Aorta (tissue), 5 donors: ENCODE data around the gene CLEC16A. TPM values are rescaled to one million over a fixed set of nuclear protein-coding genes. Genes with fewer than 3 reads are reported as not detected.

Source experiments
- ATAC-seq: fragments of 200-7000 bp; cut with Tn5 transposase; one replicate; pipeline ENCODE4 v1.9.1; 2022; ENCODE audit warnings: moderate library complexity; ENCODE audit not compliant: low FRiP score
- DNase-seq, 2 donors: peaks; one replicate each; pipeline ENCODE4 v3.0.0-alpha.2; 2020
- H3K27ac ChIP-seq, 2 donors: one replicate each; pipeline ENCODE4 v1.5.1; 2013; ENCODE audit warnings: low read length in 2 of 2, mild to moderate bottlenecking in 2 of 2, moderate library complexity in 2 of 2, control low read depth in 1 of 2, inconsistent platforms in 1 of 2, low read depth in 1 of 2
- H3K27me3 ChIP-seq, 2 donors: one replicate each; pipeline ENCODE4 v1.6.1; 2013; ENCODE audit warnings: control low read depth in 1 of 2, low read length in 1 of 2, mild to moderate bottlenecking in 1 of 2, moderate library complexity in 1 of 2; ENCODE audit not compliant: insufficient read depth in 2 of 2, control insufficient read depth in 1 of 2
- H3K36me3 ChIP-seq, 2 donors: one replicate each; pipeline ENCODE4 v1.6.1; 2013; ENCODE audit warnings: control low read depth in 1 of 2, low read length in 1 of 2, mild to moderate bottlenecking in 1 of 2; ENCODE audit not compliant: insufficient read depth in 2 of 2, control insufficient read depth in 1 of 2
- H3K4me1 ChIP-seq, 2 donors: one replicate each; pipeline ENCODE4 v1.6.1; 2013; ENCODE audit warnings: low read length in 2 of 2, control low read depth in 1 of 2, mild to moderate bottlenecking in 1 of 2, moderate library complexity in 1 of 2; ENCODE audit not compliant: insufficient read depth in 2 of 2, control insufficient read depth in 1 of 2
- H3K4me3 ChIP-seq, 2 donors: one replicate each; pipeline ENCODE4 v1.5.1; 2013; ENCODE audit warnings: low read length in 2 of 2, control low read depth in 1 of 2, mild to moderate bottlenecking in 1 of 2
- H3K9me3 ChIP-seq: one replicate; pipeline ENCODE4 v1.6.1; 2013; ENCODE audit warnings: mild to moderate bottlenecking, low read length; ENCODE audit not compliant: control insufficient read depth
- WGBS, 2 donors: extraction: QIAGEN DNeasy Blood & Tissue Kit; methylation state at CpG; one replicate each; pipeline ENCODE4 v1.1.7; 2013; 5-methylcytosine and 5-hydroxymethylcytosine counted together
- intact Hi-C, 2 donors: fragments of 100-400 bp; cut with DNase I; formaldehyde crosslinking; loops; one replicate each; pipeline versions ENCODE4 v1.14.2 to v1.15.0; 2022
- polyA plus RNA-seq, 2 donors: library from polyadenylated mRNA; stranded (reverse); fragments of 200-250 nt; gene quantifications; one replicate each; pipeline ENCODE4 v1.2.3, GENCODE V29; 2013
- total RNA-seq, 2 donors: library from RNA; stranded (reverse); fragmentation: NEBNext Ultra II Directional; extraction: Animal tissue kit (Norgen Biotek cat#: 25700); gene quantifications; one replicate each; pipeline ENCODE4 v1.2.1, GENCODE V29; 2021
- donor health status: healthy with polysubstance abuse.
- donor health status: Bipolar disorder and iron deficiency.
- donor health status: DM: no; HTN: no; CAD: no.
- donor health status: DM: no; HTN: no; CAD: no.
- donor health status: DM: yes; HTN: yes; CAD: no.

The CLEC16A gene
- total and polyA plus RNA-seq, 4 donors: 5.9 to 28.8 (median 19.0) TPM

DNA sequence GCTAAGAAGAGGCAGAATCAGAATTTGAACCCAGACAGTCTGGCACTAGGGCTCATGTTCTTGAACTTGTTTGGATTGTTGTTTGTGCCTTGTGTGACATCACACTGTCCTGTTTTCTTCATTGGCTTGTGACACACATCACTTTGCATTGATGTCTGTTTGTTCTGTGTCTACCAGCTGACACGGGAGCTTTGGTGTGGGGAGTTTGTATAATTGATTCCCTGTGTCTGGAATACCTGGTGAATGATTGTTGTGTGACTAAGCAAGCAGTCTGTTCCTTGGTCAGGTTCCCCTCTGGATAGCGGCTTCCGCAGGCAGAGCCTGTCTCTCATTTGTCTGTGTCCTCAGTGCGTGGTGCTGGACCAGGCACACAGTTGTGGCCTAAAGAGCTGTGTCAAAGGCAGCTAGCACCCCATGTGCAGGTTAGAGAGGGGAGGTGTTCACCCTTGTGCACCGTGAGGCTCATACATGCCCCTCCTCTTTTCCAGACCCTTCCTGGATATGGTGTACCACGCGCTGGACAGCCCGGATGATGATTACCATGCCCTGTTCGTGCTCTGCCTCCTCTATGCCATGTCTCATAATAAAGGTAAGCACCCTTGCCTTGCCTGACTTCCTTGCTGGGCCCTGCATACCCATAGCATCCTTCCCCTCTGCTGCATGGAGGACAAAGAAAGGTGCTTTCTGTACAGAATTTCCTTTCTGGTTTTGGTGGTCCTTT is 80.1 kb downstream of the CLEC16A start:
- H3K4me3 ChIP-seq: no peak overlapping the region
- DNase-seq: no peak
- peaks cover 4% of the 10 kb centered on the region for H3K9me3 ChIP-seq
- H3K27ac ChIP-seq: no peak overlapping the region
- intact Hi-C loops: no loop called here
- WGBS, 2 donors: 83 to 93% methylated on average over 9 of the region's 9 CpGs
- H3K27me3 ChIP-seq: no peaks in the 10 kb centered on the region
- ATAC-seq: no peak
- H3K36me3 ChIP-seq: peaks cover 7 to 9% of the 10 kb centered on the region in 2 donors
- H3K4me1 ChIP-seq: no peaks in the 10 kb centered on the region

DNA sequence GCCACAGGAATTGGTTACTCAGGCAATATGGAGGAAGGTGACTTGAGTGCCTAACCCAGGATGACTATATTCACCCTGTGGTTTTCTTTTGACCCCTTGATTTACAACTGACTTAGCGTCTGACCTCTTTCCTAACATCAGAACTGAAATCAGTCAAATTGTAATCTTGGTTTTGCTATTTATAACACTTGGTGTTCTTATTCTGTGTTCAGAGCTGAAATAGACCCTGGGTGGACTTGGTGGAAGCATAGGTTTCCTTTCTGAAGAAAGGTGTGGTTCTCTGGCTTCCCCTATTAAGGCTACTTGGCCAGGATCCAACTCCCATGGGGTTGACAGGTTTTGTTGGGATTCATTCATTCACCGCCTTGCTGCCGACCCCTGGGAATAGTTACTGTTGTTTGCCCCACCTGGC is 80.8 kb downstream of the CLEC16A start:
- H3K27ac ChIP-seq: no peak overlapping the region
- no peaks in the 10 kb centered on the region for H3K27me3 ChIP-seq
- DNase-seq (no peak), ATAC-seq (no peak)
- WGBS, 2 donors: 92 to 94% methylated on average over 3 of the region's 3 CpGs
- H3K36me3 ChIP-seq: peaks cover 7 to 8% of the 10 kb centered on the region in 2 donors
- intact Hi-C loops: no loop called here
- peaks cover 4% of the 10 kb centered on the region for H3K9me3 ChIP-seq
- no peak overlapping the region for H3K4me3 ChIP-seq
- H3K4me1 ChIP-seq: no peaks in the 10 kb centered on the region

- Histone ChIP-seq H3K36me3 (peaks cover 6 to 7% of the 10 kb centered on the region in 2 donors), H3K4me1 (no peaks in the 10 kb centered on the region), H3K9me3 (peaks cover 2% of the 10 kb centered on the region), H3K27ac (no peak overlapping the region), H3K27me3 (no peaks in the 10 kb centered on the region), H3K4me3 (no peak overlapping the region)
- ATAC-seq: no peak
- no peak for DNase-seq
- intact Hi-C loops: no loop called here
These were observed 85.6 kb downstream of the CLEC16A start for GRCh38 chr16:11029948-11030347.

DNA sequence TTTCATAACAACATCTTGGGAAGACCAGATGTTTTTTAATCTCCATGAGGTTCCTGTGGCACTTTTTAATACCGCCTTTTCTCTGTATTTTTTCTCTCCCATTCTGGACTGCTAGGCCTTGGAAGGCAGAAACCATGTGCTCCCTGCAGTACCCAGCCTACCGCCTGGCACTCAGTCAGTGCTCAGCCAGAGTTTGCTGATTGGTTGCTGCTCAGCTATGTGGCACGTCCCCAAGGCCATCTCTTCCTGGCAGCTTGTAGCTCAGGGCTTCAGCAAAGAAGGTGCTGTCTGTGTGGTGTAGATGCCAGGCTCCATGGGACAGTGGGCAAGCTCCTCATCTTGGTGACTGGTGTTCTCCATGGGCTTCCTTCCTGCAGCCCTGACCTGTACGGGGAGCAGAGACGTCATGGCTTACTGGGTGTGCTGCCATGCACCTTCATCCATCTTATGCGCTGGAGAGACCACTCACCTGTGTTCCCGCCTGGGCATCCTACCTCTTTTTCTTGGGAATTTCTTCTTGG is 86.7 kb downstream of the CLEC16A start:
- no peak overlapping the region for H3K4me3 ChIP-seq
- 79% methylated on average over 7 of the region's 7 CpGs for WGBS, 2 donors
- H3K27ac ChIP-seq: no peak overlapping the region
- H3K9me3 ChIP-seq: peaks cover 2% of the 10 kb centered on the region
- DNase-seq: no peak
- intact Hi-C loops: no loop called here
- ATAC-seq: no peak
- no peaks in the 10 kb centered on the region for H3K27me3 ChIP-seq
- H3K4me1 ChIP-seq: peaks cover 0 to 4% of the 10 kb centered on the region in 2 donors
- H3K36me3 ChIP-seq: peaks cover 3 to 5% of the 10 kb centered on the region in 2 donors

- no peaks in the 10 kb centered on the region for H3K27me3 ChIP-seq
- no peak overlapping the region for H3K4me3 ChIP-seq
- no peak for ATAC-seq
- no peak for DNase-seq
- whole genome bisulfite sequencing, 2 donors: 91 to 92% methylated on average over 16 of the region's 16 CpGs
- peaks cover 3 to 5% of the 10 kb centered on the region in 2 donors for H3K36me3 ChIP-seq
- peaks cover 0 to 4% of the 10 kb centered on the region in 2 donors for H3K4me1 ChIP-seq
- H3K9me3 ChIP-seq: no peaks in the 10 kb centered on the region
- H3K27ac ChIP-seq: no peak overlapping the region
- intact Hi-C loops: no loop called here
These were observed 87.9 kb downstream of the CLEC16A start for GRCh38 chr16:11032000-11032921.

DNA sequence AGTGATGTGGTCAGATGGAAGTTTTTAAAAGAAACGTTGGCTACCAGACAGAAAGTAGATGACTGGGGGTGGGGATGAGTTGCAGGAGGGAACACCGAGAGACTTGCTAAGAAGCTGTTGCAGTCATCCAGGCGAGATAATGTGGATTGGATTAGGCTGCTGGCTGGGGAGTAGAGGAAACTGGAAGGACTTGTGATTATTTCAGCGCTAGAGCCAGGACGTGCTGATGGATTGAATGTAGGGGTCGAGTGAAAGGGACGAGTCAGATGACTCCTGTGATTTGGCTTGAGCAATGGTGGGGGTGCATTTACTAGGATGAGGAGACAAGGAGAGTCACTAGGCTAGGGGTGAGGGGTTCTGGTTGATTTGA is 88.5 kb downstream of the CLEC16A start:
- intact Hi-C loops: no loop called here
- DNase-seq (no peak), ATAC-seq (peak; percentile 84)
- H3K27ac ChIP-seq: no peak overlapping the region
- H3K4me3 ChIP-seq: no peak overlapping the region
- H3K4me1 ChIP-seq: peaks cover 0 to 4% of the 10 kb centered on the region in 2 donors
- no peaks in the 10 kb centered on the region for H3K27me3 ChIP-seq
- no peaks in the 10 kb centered on the region for H3K9me3 ChIP-seq
- H3K36me3 ChIP-seq: peaks cover 3 to 5% of the 10 kb centered on the region in 2 donors
- WGBS, 2 donors: 51 to 54% methylated on average over 7 of the region's 7 CpGs

DNA sequence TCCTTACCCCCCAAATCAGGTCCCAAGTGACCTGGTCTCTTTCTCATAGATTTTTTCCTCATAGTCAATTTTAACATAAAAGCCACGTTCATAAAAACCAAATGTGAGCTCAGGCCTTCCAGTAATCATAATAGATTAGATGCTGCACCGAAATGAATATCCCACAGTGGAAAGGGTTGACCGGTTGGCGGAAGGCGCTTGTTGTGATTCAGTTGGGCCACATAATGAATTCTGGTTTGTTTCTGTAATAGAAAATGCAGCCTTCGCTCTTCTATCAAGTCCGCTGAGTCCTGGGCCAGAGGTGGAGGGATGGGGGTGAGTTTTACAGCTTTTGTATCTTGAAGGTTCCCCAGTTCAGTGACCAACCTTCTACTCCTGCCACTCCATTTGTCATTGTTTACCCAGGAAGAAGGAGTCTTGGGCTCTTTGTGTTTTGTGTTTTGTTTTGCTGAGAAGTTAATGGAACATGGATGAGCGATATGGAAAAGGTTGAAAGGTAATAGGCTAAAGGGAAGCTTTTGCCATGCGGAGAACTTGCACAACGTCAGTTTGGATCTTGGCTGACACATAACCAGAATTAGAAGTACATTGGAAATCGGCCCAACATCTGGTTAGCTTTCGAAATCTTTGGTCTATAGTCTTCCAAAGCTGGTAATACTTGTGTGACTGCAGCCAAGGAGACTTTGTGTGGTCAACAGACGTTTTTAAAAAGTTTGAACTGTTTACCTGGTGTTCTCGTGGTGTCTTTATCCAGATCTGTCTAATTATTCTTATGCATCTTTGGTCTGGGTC is 89.5 kb downstream of the CLEC16A start:
- no peak overlapping the region for H3K27ac ChIP-seq
- peaks cover 3 to 5% of the 10 kb centered on the region in 2 donors for H3K36me3 ChIP-seq
- peak; percentile 52 for ATAC-seq
- DNase-seq: no peak
- H3K4me3 ChIP-seq: no peak overlapping the region
- H3K27me3 ChIP-seq: no peaks in the 10 kb centered on the region
- H3K9me3 ChIP-seq: no peaks in the 10 kb centered on the region
- 79 to 81% methylated on average over 14 of the region's 14 CpGs for WGBS, 2 donors
- peaks cover 0 to 4% of the 10 kb centered on the region in 2 donors for H3K4me1 ChIP-seq
- intact Hi-C loops: no loop called here

- Histone ChIP-seq H3K27ac (no peak overlapping the region), H3K36me3 (peaks cover 3 to 5% of the 10 kb centered on the region in 2 donors), H3K27me3 (no peaks in the 10 kb centered on the region), H3K4me3 (no peak overlapping the region), H3K9me3 (no peaks in the 10 kb centered on the region), H3K4me1 (peaks cover 0 to 4% of the 10 kb centered on the region in 2 donors)
- DNase-seq (no peak), ATAC-seq (peak; percentile 25)
- intact Hi-C loops: no loop called here
- 65 to 68% methylated on average over 8 of the region's 8 CpGs for WGBS, 2 donors
These were observed 90.1 kb downstream of the CLEC16A start for GRCh38 chr16:11034481-11034931.
